Adrenal gland (tissue), 5 donors: Measurements from ENCODE around the gene BCAS3.

ENCODE experiments used
- CTCF ChIP-seq, 6 experiments: fragments of 450-650 bp in 4 of 6; fragments of 200-600 bp in 2 of 6; sonication (generic) in 1 of 6; IDR thresholded peaks; 1 replicate in 5 of 6; 2 replicates in 1 of 6; pipeline versions ENCODE4 v1.5.1 to v1.8.0; 2016 to 2021; ENCODE audit warnings: antibody characterized with exemption in 6 of 6, mild to moderate bottlenecking in 2 of 6, moderate library complexity in 1 of 6
- POLR2A ChIP-seq, 2 donors: fragments of 450-650 bp; IDR thresholded peaks; one replicate each; pipeline ENCODE4 v1.6.1; 2017; ENCODE audit warnings: antibody characterized with exemption in 2 of 2, mild to moderate bottlenecking in 2 of 2, moderate library complexity in 1 of 2
- donor health status: DM: no; HTN: no; CAD: no.

- TF ChIP-seq POLR2A (IDR thresholded peaks at IDR 0.05) (no peak), CTCF (IDR thresholded peaks at IDR 0.05) (no peak)
These were observed 661.3 kb downstream of the BCAS3 start for GRCh38 chr17:61338874-61339478.
